Right lobe of liver (tissue), 4 donors: Measurements from ENCODE around the gene TPRG1L.

Experiments
- POLR2A ChIP-seq: fragments of 450-650 bp; IDR thresholded peaks from one replicate; pipeline ENCODE4 v1.6.1; 2017; ENCODE audit warnings: antibody characterized with exemption, mild to moderate bottlenecking
- TF ChIP-seq, protein P1 (sequence below), 4 donors: fragments of 200-600 bp in 3 of 4; fragments of 450-650 bp in 1 of 4; IDR thresholded peaks; one replicate each; pipeline versions ENCODE4 v1.5.1 to v1.8.0; 2016 to 2022; ENCODE audit warnings: antibody characterized with exemption in 4 of 4, mild to moderate bottlenecking in 2 of 4
- donor health status: DM: no; HTN: no; CAD: no.
- donor health status: DM: no; HTN: no; CAD: no.
- donor health status: DM: no; HTN: yes; CAD: no.

DNA sequence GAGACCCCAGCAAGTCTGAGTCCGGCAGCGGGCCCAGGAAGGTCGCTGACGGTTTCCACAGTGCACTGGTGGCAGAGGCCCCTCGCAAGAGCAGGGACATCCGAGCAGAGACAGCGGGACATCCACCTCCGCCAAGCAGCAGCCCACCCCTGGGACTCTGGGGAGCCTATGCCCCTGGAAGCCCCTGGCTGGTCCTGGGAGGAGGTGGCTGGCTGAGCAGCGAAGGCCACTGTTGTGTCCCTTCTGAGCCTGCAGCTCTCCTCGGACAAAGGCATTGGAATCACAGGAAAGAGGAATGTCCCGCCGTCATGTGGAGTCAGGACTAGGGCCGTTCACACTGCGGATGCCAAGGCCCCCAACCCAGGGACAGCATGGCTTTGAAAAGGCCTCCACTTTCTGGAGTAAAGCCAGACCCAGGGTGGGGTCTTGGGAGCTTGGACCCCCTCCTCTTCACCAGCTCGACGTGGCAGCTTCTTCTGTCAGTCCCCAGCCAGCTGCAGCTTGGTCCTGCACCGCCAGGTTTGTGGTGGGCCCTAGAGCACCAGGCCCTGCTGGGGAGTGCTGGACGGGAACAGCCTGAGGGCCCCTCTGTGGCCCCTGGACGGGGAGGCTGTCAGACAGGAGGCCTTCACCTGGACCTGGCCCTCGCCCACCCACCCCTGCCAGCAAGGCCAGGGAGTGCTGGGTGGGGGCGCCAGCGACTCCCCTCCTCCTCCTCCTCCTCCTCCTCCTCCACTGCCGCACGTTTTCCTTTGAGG is 14.9 kb upstream of the TPRG1L start:
- TF ChIP-seq, protein P1, sequence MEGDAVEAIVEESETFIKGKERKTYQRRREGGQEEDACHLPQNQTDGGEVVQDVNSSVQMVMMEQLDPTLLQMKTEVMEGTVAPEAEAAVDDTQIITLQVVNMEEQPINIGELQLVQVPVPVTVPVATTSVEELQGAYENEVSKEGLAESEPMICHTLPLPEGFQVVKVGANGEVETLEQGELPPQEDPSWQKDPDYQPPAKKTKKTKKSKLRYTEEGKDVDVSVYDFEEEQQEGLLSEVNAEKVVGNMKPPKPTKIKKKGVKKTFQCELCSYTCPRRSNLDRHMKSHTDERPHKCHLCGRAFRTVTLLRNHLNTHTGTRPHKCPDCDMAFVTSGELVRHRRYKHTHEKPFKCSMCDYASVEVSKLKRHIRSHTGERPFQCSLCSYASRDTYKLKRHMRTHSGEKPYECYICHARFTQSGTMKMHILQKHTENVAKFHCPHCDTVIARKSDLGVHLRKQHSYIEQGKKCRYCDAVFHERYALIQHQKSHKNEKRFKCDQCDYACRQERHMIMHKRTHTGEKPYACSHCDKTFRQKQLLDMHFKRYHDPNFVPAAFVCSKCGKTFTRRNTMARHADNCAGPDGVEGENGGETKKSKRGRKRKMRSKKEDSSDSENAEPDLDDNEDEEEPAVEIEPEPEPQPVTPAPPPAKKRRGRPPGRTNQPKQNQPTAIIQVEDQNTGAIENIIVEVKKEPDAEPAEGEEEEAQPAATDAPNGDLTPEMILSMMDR (IDR thresholded peaks at IDR 0.05) = no peak
- TF ChIP-seq POLR2A = no peak
